HG03097 (cell line): ENCODE results near the gene MAP7.
"Not testable (repeated sequence)": the region's sequence is repeated elsewhere in the genome, so short reads cannot be mapped to it uniquely, and the experiment has no call there.

Experiments
- ATAC-seq: cut with Tn5 transposase; IDR thresholded peaks from one replicate; pipeline ENCODE4 v1.9.1; 2021; ENCODE audit not compliant: unreplicated experiment, low FRiP score

MAP7 gene

GRCh38 chr6:136510299-136510698, 39.9 kb downstream of the MAP7 start:
- ATAC-seq: no peak

- no peak for ATAC-seq
Observed at GRCh38 chr6:136508725-136509392, 41.4 kb downstream of the MAP7 start.

DNA sequence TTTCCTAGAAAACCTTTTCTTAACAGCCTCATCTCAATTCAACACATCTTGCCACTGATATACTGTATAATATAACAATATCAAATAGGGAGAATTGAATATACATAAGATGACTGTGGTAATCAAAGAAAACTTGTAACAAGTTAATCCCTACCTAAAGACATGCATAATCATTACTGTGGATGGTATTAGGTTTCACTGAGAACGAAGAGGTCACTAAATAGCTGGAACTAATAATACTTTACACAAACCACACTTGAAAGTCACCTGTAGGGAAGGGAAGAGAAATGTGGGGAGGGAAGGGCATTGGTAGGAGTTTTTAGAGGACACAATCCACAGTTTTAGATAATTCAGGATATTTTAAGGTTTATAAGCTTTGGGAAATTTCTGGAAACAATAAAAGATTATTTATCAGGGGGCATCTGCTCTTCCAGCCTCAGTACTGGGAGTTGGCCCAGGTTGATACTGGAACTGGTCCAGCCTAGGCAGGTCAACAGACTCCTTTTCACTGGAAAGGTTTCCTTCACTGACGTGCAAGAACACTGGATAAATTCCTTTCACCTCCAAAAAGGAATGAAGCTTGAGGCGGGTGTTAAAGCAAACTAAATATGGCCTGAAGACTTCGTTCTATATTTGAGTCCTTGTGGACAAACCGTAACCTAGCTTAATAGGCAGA, 44.0 kb downstream of the MAP7 start:
- no peak for ATAC-seq

DNA sequence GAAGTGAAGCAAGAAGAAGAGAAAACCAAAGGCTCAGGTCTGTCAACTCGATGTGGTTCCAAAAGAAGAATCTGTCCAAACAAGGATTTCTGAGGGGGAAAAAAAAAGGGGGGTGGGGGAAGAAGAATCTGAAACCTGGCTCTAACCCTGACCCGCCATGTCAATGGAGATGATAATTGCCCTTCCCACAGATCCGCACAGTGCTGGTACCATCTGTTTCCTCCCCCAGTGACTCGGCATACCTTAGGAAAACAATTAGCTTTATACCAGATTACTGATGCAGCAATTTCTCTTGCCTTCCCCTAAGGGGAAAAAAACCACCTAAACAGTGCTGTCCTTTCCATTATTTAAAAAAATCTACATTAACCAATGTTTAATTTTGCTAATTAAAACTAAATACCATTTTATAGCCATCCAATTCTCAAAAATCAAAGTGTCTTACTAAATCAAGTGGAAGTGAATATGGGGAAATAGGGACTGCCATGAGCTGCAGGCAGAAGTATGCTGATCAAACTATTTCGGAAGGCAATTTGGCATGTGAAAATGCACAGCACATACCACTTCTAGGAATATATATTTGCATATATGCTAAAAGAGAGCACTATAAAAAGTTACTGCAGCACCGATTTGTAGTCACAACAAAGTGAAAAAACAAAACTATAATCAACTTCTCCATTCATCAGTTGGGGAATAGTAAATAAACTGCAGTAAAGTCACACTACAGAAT, 46.8 kb downstream of the MAP7 start:
- no peak for ATAC-seq

- no peak for ATAC-seq
Observed at GRCh38 chr6:136502786-136503185, 47.4 kb downstream of the MAP7 start.

- no peak for ATAC-seq
Observed at GRCh38 chr6:136501514-136501913, 48.7 kb downstream of the MAP7 start.

DNA sequence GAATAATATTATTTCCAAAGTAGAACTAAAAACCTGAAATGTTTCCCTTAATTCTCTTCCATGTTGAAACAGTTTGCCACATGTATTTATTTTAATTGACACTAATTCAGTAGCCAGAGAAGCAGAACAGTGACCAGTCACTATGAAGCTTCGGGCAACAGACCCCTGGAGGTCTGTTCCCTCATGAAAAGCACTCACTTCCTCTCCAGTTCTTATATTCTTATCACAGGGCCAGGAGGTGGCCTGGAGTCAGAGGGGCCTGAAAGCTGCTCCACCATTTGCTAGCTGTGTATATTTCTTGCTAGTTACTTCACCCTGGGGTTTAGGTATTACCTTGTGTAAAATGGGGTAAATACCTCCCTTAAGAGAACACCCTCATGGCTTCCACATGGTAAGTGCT, 49.1 kb downstream of the MAP7 start:
- ATAC-seq: no peak

DNA sequence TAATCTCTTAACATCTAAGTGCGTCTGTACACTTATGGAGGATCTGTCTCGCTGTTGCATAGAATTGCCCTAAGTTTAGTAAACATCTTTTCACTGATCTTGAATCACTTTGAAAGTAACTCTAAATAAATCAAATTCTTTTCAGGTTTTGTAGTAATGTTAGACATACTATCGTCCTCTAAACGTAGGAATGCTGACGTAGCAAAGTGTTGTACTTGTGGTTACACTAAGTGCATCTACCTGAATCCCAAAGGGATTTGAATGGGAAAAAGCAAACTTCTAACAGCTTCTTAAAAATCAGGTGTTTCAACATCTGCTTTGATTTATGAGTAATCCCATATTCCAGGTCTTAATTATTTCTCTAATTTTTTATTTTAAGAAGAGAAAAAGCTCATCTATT, 49.8 kb downstream of the MAP7 start:
- no peak for ATAC-seq

DNA sequence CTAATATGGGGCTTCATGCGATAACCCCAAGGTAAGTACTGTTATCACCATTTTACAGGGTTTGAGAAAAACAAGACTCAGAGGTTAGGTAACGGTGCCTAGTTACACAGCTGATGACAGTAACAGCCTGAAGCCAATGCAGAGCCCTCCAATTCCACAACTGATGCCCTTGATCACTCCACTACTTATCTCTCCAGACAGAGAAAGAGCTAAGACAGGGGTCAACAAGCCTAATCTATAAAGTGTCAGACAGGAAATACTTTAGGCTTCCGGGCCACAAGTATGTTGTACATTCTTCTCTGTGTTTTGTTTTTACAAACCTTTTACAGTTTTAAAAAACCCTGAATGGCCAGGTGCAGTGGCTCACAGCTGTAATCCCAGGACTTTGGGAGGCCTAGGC, 50.9 kb downstream of the MAP7 start:
- ATAC-seq: no peak

DNA sequence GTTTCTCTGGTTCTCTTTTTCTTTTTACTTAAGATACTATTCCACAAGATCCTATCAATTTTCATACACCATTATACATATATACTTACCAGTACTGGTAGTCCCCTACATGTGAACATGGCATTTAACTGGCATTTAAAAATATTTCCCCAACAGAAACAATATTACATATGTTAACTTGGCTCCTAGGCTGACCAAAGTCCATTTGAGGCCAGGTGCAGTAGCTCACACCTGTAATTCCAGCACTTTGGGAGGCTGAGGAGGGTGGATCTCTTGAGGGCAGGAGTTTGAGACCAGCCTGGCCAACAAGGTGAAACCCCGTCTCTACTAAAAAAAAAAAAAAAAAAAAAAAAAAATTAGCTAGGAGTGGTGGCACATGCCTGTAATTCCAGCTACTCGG, 53.8 kb downstream of the MAP7 start:
- ATAC-seq: not testable (repeated sequence)

DNA sequence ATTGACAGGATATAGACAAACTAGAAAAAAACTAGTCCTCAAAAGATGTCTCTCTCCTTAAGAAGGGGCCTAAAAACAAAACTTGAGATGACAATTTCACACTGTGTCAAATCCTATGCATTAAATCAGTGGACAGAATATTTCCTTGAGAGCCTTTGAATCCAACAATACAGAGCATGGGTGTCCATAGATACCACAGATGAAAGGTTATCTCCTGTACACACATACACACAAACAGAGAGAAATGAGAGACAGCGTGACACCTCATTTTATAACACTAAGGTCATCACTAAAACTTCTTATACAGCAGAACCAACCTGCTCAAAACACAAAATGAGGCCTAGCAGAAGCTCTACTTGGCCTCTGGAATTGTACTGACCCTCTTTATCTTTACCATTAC, 55.5 kb downstream of the MAP7 start:
- no peak for ATAC-seq

GRCh38 chr6:136494059-136494458, 56.2 kb downstream of the MAP7 start:
- no peak for ATAC-seq

- no peak for ATAC-seq
Observed at GRCh38 chr6:136492409-136492808, 57.8 kb downstream of the MAP7 start.

DNA sequence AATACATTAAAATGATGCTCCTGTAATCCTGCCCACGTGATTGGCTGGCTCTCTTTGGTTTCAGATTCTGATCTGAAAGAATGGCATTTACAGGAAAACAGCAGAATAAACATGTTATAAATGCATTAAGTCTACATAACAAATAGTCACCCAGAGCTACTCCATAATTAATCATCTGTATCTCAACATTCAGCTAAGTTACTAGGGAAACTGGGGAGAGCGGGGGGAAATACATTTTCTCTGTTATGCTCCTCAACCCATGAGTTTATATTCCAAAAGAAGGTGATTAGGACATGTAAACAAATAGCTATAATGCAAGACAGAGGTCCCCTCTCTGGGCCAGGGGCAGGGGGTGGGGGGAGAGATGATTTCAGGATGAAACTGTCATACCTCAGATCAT, 58.5 kb downstream of the MAP7 start:
- no peak for ATAC-seq

GRCh38 chr6:136491251-136491650, 59.0 kb downstream of the MAP7 start:
- no peak for ATAC-seq

- ATAC-seq: not testable (repeated sequence)
Observed at GRCh38 chr6:136489689-136490033, 60.6 kb downstream of the MAP7 start.

DNA sequence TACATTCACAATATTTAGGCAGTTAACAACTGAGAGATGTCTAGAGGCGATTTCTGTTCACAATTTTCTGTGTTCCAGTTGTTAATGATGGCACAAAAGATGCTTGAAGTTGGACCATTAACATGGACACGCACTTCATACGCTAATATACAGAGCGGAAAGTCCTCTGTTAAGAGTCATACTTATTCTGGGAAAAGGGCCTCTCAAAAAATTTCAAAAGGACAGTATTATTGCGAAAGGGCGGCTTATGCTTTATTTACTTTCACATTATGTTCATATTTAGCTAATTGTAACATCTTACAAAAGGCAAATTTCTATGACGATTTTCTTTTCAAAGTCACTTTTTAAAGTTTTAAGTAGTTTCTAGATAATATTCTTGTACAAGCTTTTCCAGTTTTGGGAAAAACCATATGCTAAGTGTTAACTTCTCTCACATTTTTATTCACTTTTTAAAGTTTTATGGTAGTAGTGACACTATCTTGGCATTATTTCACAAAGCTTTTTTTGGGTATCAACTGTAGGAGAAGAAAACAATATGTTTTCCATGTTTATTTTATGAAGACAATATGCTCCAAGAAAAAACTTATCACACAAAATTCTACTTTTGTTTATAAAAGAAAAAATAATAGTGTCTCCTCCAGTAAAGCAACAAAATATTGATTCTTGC, 62.3 kb downstream of the MAP7 start:
- ATAC-seq: no peak

DNA sequence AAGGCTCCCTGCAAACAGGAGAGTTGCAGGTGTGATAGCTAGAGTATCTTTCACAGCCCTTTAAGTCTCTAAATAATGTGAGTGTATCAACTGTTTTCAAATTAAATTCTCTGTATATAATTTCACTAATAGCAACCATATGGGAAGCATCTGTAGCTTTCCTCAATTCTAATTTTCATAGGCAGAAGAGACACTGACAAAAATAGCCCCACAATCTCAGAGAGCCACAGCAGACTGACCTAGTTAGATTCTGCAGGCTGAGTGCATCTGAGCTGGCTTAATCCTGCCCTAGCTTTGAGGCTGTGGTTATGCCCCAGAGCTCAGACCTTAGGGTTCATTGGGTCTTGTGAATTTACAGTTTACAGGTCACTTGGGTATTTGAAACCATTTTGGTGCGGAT, 63.9 kb downstream of the MAP7 start:
- no peak for ATAC-seq

DNA sequence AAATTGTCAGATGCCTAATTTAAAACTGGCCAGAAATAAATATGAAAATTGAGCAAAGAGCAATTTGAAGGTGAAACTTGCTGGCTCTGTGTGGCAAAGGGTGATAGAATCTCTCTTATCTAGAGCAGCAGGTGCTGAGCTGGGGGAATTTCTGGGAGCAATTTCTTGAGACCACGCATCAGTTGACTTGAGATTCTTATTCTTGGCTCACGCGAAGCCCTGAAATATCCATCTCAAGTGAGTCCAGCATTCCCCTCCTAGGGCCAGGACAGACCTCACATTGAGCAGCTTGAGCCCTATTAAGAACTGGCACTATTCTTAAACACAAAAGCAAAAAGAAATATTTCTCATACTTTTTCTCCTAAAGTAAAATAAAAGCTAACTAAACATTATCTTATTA, 66.3 kb downstream of the MAP7 start:
- no peak for ATAC-seq

GRCh38 chr6:136483005-136483404, 67.2 kb downstream of the MAP7 start:
- ATAC-seq: not testable (repeated sequence)

DNA sequence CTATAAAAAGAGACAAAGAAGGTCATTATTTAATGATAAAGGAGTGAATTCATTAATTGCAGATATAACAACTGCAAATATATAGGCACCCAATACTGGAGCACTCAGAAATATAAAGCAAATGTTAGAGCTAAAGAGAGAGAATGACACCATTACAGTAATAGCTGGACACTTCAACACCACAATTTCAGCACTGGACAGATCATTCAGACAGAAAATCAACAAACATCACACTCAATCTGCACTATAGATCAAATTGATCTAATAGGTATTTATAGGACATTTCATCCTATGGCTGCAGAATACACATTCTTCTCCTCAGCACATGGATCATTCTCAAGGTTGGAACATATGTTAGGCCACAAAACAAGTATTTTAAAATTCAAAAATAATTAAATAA, 72.7 kb downstream of the MAP7 start:
- ATAC-seq: no peak
